GM18909 (cell line): ENCODE data around the gene POLR2E.
A peak's percentile ranks its signal among the peaks of the same experiment; 100 is the strongest.

Experiments used
- ATAC-seq: cut with Tn5 transposase; IDR thresholded peaks from one replicate; pipeline ENCODE4 v1.9.1; 2021; ENCODE audit warnings: mild to moderate bottlenecking; ENCODE audit not compliant: unreplicated experiment, poor library complexity

The POLR2E gene

GRCh38 chr19:1082928-1083816 lies 12.0 kb downstream of the POLR2E start:
- ATAC-seq: no peak

DNA sequence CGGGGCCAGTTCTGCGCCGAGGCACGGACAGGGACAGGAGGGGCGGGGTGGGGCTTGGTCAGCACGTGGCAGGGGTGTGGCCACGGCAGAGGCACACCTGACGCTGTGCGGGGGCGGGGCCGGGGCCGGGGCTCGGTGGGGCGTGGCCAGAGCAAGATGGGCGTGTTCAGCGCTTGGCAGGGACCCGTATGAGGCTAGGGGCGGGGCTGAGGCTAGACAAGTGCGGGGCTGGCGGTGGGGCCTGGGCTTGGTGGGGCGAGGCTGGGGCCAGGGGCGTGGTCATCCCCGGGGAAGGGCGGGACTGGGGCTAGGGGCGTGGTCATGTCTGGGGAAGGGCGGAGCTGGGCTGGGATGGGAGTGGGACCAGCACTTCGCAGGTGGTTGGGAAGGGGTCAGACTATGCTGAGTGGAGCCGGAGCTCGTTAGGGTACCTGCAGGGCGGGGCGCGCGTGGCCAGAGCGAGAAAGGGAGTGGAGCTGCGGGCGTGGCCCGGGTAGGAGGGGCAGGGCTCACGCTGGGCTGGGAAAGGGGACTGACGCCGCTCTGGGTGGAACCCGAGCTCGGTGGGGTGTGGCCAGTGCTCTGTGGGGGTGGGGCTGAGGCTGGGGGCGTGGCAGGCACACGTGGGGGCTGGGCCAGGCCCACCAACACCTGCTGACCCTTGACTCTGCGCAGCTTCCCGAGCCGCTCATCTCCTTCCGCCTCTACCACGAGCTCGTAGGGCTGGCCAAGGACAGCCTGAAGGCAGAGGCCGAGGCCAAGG lies 12.8 kb downstream of the POLR2E start:
- ATAC-seq: no peak

DNA sequence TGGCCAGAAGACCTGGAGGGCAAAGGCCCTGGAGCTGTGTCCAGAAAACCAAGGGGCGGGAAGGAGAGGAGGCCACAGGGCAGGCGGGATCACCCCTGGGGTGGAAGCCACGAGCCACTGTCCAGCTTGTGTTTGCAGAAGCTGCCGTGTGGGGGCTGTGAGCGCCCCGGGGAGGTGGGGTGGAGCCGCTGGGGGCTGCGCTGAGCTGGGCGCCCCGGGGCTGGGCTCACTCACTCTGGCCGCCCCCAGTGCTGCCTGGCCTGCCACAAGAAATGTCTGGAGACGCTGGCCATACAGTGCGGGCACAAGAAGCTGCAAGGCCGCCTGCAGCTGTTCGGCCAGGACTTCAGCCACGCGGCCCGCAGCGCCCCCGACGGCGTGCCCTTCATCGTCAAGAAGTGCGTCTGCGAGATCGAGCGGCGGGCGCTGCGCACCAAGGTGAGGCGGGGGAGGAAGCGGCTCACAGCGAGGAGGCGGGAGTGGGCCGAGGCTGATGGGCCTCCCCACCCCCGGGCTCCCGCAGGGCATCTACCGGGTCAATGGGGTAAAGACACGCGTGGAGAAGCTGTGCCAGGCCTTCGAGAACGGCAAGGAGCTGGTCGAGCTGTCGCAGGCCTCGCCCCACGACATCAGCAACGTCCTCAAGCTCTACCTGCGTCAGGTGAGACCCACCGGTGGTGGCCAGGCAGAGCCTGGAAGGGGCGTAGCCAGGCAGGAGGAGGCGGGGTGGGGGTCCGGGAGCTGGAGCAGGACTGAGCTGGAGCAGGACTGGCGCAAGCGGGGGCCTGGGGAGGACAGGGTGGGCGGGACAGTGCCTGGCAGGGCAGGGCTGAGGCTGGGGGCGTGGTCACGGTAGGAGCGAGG lies 13.6 kb downstream of the POLR2E start:
- no peak for ATAC-seq

DNA sequence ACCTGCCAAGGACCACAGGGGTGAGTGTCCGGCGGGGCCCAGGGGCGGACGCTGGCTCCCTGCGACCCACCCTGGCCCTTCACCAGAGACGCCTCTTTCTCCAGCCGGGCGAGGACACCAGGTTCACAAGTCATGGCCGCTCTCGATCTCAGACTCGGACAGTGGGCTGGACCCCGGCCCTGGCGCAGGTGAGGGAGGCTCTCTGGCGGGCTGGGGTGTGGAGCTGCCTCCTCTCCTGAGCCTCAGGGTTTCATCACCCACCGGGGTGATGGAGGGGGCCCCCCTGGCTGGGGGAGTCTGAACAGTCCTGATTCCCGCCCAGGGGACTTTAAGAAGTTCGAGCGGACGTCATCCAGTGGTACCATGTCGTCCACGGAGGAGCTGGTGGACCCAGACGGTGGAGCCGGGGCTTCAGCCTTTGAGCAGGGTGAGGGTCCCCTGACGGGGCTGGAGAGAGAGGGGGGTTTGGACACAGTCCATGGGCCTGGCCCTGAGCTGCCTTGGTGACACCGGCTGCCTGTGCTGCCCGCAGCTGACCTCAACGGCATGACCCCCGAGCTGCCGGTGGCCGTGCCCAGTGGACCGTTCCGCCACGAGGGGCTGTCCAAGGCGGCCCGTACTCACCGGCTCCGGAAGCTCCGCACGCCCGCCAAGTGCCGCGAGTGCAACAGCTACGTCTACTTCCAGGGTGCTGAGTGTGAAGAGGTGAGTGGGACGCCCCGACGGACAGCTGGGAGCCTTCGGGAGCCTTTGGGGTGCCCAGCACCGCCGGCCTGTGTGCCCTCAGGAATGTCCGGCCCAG lies 14.6 kb downstream of the POLR2E start:
- no peak for ATAC-seq

DNA sequence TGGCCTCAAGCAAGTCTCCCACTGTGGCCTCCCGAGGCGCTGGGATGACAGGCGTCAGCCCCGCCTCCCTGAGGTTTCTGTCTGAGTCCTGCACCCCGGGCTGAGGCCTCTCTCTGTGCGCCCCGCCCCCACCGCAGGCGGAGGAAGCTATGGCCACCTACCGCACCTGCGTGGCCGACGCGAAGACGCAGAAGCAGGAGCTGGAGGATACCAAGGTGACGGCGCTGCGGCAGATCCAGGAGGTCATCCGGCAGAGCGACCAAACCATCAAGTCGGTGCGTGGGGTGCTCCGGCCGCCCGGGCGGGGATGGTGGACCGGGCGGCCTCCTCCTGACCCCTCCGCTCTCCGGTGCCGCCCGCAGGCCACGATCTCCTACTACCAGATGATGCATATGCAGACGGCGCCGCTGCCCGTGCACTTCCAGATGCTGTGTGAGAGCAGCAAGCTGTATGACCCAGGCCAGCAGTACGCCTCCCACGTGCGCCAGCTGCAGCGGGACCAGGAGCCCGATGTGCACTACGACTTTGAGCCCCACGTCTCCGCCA lies 15.5 kb downstream of the POLR2E start:
- ATAC-seq: no peak

DNA sequence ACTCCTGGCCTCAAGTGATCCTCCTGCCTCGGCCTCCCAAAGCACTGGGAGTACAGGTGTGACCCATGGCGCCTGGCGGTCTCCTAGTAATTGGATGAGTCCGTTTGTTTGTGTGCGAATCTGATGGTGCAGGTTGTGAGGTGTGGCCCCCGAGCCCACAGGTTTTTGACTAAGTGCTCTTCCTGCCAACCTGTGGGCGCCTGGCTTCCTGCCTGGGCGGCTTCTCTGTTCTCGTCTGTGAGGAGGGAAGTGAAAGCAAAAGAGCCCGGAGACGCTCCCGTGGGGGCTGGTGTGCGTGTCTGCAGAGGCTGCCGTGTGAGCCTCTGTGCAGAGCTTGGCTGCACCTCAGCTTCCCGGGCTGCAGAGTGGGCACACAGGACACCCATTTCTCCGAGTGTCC lies 18.2 kb downstream of the POLR2E start:
- ATAC-seq: peak; percentile 63

DNA sequence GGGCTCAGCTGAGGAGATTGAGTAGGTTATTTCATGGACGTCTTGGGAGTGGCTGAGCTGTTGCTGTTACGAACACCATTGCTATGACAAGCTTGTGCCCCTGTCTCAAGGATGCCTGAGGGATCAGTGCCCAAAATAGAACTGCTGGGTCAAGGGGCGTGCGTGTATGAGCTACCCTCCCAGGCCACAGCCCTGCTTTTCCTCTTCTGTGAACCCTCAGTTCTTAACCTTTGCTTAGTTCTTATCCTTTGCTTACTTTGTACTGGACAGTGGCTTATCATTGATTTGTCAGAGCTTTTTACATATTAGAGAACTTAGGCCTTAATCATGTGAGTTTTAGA lies 19.2 kb downstream of the POLR2E start:
- no peak for ATAC-seq

GRCh38 chr19:1074544-1075283 lies 20.5 kb downstream of the POLR2E start:
- peak; percentile 62 for ATAC-seq

GRCh38 chr19:1073956-1074517 lies 21.1 kb downstream of the POLR2E start:
- ATAC-seq: no peak

DNA sequence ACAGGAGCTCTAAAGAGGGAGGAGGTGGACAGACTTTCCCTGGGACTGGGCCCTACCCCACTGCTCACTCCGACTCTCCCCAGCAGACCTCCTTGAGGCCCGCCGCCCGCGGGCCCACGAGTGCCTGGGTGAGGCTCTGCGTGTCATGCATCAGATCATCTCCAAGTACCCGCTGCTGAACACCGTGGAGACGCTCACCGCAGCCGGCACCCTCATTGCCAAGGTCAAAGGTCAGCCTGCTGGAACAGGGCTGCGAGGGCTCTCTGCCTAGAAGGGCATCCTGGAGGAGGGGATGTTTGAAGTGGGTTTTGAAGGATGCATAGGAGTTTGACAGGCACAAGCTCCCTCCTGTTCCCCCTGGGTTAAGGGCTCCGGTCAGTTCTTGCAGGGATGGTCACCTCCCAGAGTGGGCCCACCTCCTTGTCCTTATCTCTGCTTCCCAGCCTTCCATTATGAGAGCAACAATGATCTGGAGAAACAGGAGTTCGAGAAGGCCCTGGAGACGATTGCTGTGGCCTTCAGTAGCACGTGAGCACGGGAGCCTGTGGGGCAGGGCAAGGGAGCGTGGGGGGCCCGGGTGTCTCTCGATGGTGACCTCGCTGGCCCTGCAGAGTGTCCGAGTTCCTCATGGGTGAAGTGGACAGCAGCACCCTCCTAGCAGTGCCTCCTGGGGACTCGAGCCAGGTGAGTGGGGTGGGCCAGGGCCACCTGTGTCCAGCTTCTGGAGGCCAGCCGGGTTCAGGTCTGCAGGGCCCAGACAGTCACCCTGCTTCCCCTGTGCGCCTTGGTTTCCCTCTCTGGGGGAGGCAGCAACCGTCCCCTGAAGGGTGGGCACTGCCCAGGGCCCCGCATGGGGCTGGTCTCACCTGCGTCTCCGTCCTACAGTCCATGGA lies 21.9 kb downstream of the POLR2E start:
- no peak for ATAC-seq

DNA sequence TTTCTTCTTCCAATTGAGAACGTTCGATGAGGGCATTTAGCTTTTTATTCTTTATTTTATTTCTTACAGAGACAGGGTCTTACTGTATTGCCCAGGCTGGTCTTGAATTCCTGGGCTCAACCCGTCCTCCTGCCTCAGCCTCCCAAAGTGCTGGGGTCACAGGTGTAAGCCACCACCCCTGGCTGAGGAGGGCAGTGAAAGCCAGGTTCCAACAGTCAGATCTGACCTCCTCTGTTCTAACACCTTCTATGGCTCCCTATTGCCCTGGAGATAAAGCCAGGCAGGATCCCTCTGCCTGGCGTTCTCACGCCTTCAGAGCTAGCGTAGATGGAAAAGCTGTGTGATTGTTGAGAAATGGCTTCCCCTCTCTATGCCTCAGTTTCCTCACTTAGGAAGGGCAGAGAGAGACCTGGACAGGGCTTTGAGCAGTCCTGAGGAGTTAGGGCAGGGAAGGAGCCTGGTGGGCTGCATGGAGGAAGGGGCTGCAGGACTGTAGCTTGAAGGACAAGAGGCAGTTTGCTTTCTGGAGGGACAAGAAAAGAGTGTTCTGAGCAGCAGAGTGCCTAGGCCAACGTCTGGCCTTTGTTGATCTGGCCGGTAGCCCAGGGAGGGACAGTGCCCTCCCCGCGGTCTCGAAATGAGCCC lies 22.7 kb downstream of the POLR2E start:
- ATAC-seq: no peak

- no peak for ATAC-seq
These were observed 24.0 kb downstream of the POLR2E start for GRCh38 chr19:1070931-1071791.

DNA sequence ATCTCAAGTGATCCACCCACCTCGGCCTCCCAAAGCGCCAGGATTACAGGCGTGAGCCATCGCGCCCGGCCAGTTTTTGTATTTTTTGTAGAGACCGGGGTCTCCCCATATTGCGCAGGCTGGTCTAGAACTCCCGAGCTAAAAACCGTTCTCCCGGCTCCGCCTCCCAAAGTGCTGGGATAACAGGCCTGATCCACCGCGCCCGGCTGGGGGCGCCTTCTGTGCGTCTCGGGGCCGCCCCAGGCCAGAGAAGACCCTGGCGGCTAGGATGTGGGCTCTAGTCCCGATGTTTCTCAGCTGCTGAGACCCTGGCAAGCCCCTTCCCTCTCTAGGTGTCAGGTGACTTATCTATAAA lies 24.6 kb downstream of the POLR2E start:
- no peak for ATAC-seq

DNA sequence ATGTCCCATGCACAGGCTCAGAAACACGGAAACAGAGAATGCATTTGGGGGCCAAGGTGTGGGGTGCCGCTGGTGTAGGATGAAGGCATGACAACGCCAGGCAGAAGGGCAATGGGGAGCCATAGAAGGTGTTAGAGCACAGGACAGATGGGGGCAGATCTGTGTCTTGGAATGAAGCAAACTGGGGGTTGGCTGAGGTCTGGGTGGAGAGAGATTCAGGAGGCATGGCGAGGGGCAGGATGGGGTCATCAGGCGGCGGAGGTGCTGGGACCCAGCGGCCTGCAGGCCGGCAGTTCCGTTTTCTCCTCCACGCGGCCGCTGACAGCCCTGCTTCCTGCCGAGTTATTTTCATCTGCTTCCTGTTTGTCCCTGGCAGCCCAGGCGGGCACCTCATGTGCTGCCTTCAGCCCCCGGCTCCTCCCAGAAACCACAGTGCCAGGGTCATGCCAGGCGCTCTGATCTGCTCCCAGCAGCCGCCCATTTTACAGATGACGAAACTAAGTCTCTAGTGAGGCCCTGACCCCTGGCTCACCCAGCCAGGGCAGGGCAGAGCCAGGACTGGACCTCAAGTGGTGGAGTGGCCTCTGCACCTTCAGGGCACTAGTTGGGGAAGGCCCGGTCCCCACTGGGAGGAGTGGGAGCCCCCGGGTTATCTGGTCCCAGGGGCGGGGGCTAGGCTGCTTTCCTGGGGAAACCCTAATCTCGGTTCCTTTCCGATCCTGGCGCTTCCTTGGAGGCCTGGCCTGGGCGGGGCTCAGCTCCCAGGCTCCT lies 26.0 kb downstream of the POLR2E start:
- no peak for ATAC-seq
